ENCODE measurements around the gene ZNF416. TPM values are rescaled to one million over a fixed set of nuclear protein-coding genes. Genes with fewer than 3 reads are reported as not detected.

ZNF416 gene
- polyA plus RNA-seq, 3 donors: 0.90 to 2.0 (median 1.2) TPM

DNA sequence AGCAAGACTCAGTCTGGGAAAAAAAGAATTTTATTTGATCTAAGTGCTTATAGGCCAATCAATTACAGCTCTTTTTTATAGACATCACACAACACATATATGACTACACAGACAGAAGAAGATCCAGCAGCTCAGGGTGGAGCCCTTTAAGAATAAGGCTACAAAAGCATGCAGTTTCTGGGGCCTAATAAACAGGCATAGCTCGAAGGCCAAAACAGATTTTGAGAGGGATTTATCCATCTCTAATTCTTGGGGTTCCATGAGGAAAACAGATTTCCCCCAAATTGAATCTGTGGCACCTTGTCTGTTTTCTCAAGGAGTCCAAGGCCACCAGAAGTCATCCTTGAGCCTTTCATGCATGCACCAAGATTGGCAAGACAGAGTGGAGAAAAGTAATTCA lies 15.2 kb downstream of the ZNF416 start:
- no peak overlapping the region for H3K27ac ChIP-seq (ENCODE audit: low read depth, low read length)
- 57 to 81% (median 58%) methylated on average over 1 of the region's 1 CpG for WGBS, 3 donors

DNA sequence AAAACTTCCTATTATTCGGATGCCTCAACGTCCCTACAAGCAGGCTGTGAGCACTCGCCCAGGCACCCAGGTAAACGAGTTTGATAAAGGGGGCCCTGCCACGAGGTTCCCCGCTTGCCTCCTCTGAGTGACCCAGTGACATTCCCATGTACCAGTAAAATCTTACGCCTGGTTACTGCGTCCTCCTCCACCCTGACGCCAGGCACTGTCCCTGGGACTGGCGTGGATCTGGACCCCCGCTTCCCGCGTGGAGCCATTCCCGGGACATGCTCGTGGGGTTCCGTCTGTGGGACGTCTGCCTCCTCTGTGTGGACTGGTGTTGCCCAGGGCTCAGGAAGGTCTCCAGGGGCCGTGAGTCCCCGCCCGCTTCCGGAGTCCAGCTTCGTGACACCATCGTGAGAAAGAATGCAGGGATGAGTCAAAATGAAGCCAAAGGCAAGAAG lies 18.6 kb downstream of the ZNF416 start:
- no peak overlapping the region for H3K27ac ChIP-seq (ENCODE audit: low read depth, low read length)
- 15 to 24% (median 18%) methylated on average over 23 of the region's 23 CpGs for WGBS, 3 donors

DNA sequence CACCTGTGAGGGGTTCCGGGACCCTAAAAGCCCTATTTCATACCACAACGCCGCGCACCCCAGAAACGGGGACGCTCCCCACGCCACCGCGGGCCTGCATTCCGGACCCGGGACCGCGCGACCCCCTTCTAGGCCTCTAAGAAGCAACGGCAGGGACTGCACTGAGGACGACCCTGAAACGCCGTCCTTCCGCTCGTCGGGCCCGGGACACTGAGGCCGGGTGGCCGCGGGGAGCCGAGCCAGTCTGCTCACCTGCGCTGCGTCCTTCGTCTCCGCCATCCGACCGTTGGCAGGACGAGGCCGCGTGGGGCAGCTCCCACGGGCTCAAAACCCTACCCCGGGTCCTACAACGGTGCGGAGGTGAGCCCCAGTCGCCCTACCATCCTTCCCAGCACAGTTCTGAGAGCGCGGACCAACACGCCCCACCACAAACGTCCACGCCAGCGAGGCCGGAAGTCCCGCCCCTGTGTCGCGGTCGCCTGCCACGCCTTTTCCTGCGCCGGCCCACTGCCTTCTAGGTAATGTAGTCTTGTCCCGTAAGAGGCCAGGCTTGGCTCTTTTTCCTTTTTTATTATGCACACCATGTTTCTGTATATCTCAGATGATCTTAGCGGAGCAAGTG lies 19.2 kb downstream of the ZNF416 start, which contains the start of gene ZNF550:
ZNF550 (minus strand) TSS at position 460 of the 622 bp plus-strand sequence; CDS start at position 279, 181 bp downstream.
- no peak within 1 kb of the TSS for H3K27ac ChIP-seq (ENCODE audit: low read depth, low read length)
- 0% methylated on average over 56 of the region's 56 CpGs for WGBS, 3 donors

DNA sequence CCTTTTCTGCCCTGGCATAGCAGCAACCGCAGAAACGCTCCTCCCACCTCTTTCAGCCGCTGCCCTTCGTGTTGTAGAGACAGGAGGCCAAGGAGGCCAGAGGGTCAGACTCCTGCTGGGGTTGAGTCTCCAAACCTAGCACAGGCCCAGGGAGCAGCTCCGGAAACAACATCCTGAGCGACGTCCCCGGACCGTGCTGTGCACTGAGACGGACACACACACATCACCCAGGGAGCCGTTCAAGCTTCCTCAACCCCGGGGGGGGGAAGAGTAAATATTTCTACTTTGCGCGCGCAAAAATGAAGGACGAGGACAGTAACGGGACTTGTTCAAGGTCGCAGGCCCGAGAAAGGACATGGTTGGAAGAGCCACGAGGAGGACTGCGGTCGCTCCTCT lies 19.7 kb downstream of the ZNF416 start:
- H3K27ac ChIP-seq (ENCODE audit: low read depth, low read length): no peak overlapping the region
- WGBS, 3 donors: 0 to 1% (median 1%) methylated on average over 22 of the region's 22 CpGs

DNA sequence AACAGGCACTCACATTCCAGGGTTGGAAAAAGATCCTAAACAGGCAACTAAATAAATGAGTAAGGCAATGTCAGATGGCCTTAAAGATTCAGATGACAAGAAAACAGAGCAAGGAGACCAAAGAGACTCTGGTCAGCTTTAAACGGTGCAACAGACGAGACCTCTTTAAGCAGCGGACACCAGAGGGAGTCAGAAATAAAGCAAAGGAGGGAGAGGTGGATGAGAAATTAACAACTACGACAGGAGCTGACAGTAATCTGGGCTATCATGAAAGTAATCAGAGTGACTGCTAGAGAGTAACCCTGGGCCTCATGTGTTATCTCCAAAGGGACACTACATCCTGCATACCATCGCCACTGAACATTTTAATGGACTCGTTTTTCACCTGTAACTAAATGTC lies 20.2 kb downstream of the ZNF416 start:
- WGBS, 3 donors: 31 to 33% (median 33%) methylated on average over 6 of the region's 6 CpGs
- H3K27ac ChIP-seq (ENCODE audit: low read depth, low read length): no peak overlapping the region

DNA sequence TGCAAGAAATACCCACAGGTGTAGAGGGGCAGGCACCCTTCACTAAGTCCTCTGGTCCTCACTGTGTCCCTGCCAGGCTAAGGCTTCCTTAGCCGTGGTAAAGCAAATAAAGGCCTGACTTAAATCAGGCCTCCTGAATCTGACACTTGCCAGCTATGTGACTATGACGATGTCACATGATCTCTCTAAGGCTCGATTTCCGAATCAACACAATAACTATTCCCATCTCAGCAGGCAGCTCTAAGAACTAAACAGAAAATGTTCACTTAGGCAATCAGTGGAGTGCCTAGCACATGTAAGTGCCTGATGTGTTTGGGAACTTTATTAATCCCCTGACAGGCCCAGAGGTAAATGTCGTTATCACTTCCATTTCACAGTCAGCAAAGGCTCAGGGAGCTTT lies 21.1 kb downstream of the ZNF416 start:
- 66 to 89% (median 86%) methylated on average over 5 of the region's 5 CpGs for WGBS, 3 donors

DNA sequence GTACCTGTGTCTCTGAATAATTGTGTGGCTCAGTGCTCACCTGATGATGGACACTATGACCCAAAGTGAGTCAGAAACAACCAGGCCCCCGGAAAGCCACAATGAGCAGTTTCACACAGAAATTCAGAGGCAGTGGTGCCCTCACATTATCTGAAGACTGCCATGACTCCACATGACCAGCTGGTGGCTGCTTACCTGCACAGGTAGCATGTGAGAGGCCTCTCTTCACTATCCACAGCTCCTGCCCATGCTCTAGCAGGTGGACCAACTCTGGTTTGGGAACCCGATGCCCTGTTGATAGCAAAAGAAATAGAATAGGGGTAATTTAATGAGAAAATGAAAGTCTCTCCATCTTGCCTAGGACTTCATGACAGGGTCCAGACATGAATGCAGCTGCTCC lies 26.3 kb downstream of the ZNF416 start:
- WGBS, 3 donors: 95 to 98% (median 98%) methylated on average over 2 of the region's 2 CpGs
- H3K27ac ChIP-seq (ENCODE audit: low read depth, low read length): no peak overlapping the region

More for the DNA sequence above, 21.1 kb downstream of the ZNF416 start:
- no peak overlapping the region for H3K27ac ChIP-seq (ENCODE audit: low read depth, low read length)

DNA sequence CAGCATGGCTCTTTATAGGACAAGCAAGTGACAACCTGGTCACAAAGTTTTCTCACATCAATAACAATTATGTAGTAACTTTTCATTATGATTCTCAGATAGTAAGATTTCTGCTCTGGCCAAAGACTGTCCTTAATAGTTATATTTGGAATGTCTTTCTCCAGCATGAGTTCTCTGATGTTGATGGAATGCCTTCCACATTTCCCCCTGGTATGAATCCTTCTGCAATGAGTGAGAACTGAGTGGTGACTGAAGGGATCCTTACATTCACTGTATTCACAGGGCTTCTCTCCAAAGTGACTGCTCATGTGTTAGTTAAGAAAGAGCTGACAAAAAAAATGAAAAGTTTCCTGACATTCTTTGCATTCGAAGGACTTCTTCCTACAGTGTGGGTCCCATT lies 32.2 kb downstream of the ZNF416 start:
- no peak overlapping the region for H3K27ac ChIP-seq (ENCODE audit: low read depth, low read length)
- WGBS, 3 donors: 93 to 100% (median 100%) methylated on average over 1 of the region's 1 CpG

DNA sequence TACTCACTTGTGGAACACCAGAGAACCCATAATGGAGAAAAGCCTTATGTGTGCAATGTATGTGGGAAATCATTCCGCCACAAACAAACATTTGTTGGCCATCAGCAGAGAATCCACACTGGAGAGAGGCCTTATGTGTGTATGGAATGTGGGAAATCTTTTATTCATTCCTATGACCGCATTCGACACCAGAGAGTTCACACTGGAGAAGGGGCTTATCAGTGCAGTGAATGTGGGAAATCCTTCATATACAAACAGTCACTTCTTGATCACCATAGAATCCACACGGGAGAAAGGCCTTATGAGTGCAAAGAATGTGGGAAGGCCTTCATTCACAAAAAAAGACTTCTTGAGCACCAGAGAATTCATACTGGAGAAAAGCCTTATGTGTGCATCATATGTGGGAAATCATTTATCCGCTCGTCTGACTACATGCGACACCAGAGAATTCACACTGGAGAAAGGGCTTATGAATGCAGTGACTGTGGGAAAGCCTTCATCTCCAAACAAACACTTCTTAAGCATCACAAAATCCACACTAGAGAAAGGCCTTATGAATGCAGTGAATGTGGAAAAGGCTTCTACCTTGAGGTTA lies 40.7 kb downstream of the ZNF416 start:
- WGBS, 3 donors: 97 to 99% (median 98%) methylated on average over 7 of the region's 7 CpGs
- H3K27ac ChIP-seq (ENCODE audit: low read depth, low read length): no peak overlapping the region

DNA sequence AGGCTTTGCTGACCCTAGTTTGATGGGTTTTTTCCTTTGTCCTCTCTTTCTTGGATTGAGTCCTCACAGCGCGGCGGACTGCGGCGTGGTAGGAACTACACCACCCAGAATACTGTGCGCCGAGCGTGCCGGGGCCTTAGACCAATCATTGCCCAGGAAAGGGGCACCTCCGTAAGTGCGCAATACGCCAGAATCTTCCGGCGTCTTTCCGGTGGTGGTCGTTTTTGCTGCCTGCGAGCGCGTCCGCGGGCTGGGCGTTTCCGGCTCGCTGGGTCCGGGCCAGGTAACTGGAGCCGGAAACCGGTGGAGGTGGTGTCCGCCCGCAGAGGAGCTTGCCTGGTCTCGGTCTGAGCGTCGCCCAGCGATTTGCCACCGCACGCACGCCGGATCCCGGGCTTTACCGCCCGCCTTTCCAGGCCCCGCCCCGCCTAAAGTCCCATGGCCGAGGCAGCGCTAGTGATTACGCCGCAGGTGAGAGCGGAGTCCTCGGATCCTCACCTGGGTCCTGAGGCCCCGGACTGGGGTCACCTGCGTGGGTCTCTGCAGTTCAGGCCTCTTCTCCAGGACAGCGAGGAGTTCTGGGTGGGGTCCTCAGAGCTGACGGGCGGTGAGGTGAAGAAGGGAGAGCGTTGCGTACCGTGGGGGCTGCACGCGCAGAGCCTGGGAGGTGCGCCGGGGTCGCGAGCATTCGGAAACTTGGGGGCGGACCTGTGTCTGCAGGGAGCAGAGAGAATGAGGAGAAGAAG lies 51.4 kb downstream of the ZNF416 start, which contains the start of gene ZNF549:
ZNF549 (plus strand) TSS at position 221 of the 746 bp plus-strand sequence; CDS start at position 439, 218 bp downstream.
- WGBS, 3 donors: 1 to 2% (median 1%) methylated on average over 64 of the region's 64 CpGs
- no peak within 1 kb of the TSS for H3K27ac ChIP-seq (ENCODE audit: low read depth, low read length)

Other genes starting within 250 kb of the ZNF416 start
- 1 to 10 TPM; 1.7 to 2.3 (median 1.8) TPM for gene ZNF304, start 227.6 kb downstream of the ZNF416 start, polyA plus RNA-seq
- 10 to 100 TPM in 2 of 3 donors, 1 to 10 TPM in 1; 8.9 to 23.1 (median 14.0) TPM for gene TRAPPC2B, start 215.4 kb downstream of the ZNF416 start, polyA plus RNA-seq
- gene ZNF547, start 215.4 kb downstream of the ZNF416 start, polyA plus RNA-seq: 1 to 10 TPM in 1 of 3 donors, under 1 TPM in 2; 0.54 to 1.1 (median 0.72) TPM
- 1 to 10 TPM; 3.9 to 6.1 (median 6.1) TPM for gene ZNF548, start 189.1 kb downstream of the ZNF416 start, polyA plus RNA-seq
- gene ZNF17, start 167.8 kb downstream of the ZNF416 start, polyA plus RNA-seq: 1 to 10 TPM; 2.0 to 3.1 (median 2.2) TPM
- gene ZNF749, start 143.6 kb downstream of the ZNF416 start, polyA plus RNA-seq: 1 to 10 TPM; 1.8 to 7.4 (median 7.0) TPM
- gene VN1R1, start 121.8 kb downstream of the ZNF416 start, polyA plus RNA-seq: under 1 TPM in 2 of 3 donors, not detected in 1; 0.16 to 0.23 TPM
- 1 to 10 TPM; 1.1 to 2.1 (median 1.8) TPM for gene ZNF772, start 101.3 kb downstream of the ZNF416 start, polyA plus RNA-seq
- 1 to 10 TPM; 2.8 to 3.6 (median 3.0) TPM for gene ZNF419, start 91.2 kb downstream of the ZNF416 start, polyA plus RNA-seq
- 1 to 10 TPM; 2.1 to 3.3 (median 3.2) TPM for gene ZNF773, start 79.0 kb downstream of the ZNF416 start, polyA plus RNA-seq
- 1 to 10 TPM; 1.2 to 1.9 (median 1.3) TPM for gene ZNF549, start 51.6 kb downstream of the ZNF416 start, polyA plus RNA-seq
- 1 to 10 TPM; 1.5 to 3.2 (median 2.6) TPM for gene ZNF550, start 19.0 kb downstream of the ZNF416 start, polyA plus RNA-seq
- gene ZIK1, start 5.2 kb upstream of the ZNF416 start, polyA plus RNA-seq: 1 to 10 TPM in 2 of 3 donors, under 1 TPM in 1; 0.45 to 1.3 (median 1.2) TPM
- gene ZNF530, start 21.0 kb upstream of the ZNF416 start, polyA plus RNA-seq: 1 to 10 TPM in 2 of 3 donors, under 1 TPM in 1; 0.94 to 1.9 (median 1.0) TPM
- gene ZNF134, start 35.3 kb upstream of the ZNF416 start, polyA plus RNA-seq: 1 to 10 TPM; 3.3 to 7.0 (median 4.7) TPM
- 1 to 10 TPM; 2.9 to 4.7 (median 3.7) TPM for gene ZNF211, start 54.3 kb upstream of the ZNF416 start, polyA plus RNA-seq
- under 1 TPM in 2 of 3 donors, not detected in 1; 0.04 to 0.67 TPM for gene ZSCAN4, start 90.0 kb upstream of the ZNF416 start, polyA plus RNA-seq
- 1 to 10 TPM; 1.7 to 3.4 (median 2.8) TPM for gene ZNF551, start 103.1 kb upstream of the ZNF416 start, polyA plus RNA-seq
- gene ZNF154, start 130.3 kb upstream of the ZNF416 start, polyA plus RNA-seq: under 1 TPM; 0.67 to 0.79 (median 0.67) TPM
- 1 to 10 TPM; 1.5 to 3.4 (median 2.5) TPM for gene ZNF671, start 148.7 kb upstream of the ZNF416 start, polyA plus RNA-seq
- gene ZNF776, start 167.9 kb upstream of the ZNF416 start, polyA plus RNA-seq: 1 to 10 TPM; 2.2 to 4.4 (median 2.8) TPM
- gene ZNF586, start 190.8 kb upstream of the ZNF416 start, polyA plus RNA-seq: 1 to 10 TPM; 3.3 to 6.1 (median 3.8) TPM
- 1 to 10 TPM; 2.2 to 3.4 (median 3.0) TPM for gene ZNF552, start 236.0 kb upstream of the ZNF416 start, polyA plus RNA-seq